A549 (cell line): Measurements from ENCODE around the gene TMPRSS6.

Experiments used
- CBX2 ChIP-seq: fragments of 200-600 bp; sonication (generic); IDR thresholded peaks from 2 replicates; pipeline ENCODE4 v1.6.1; 2016; ENCODE audit warnings: low read depth, mild to moderate bottlenecking, borderline replicate concordance
- CHD2 ChIP-seq: fragments of 150-350 bp; IDR thresholded peaks from 2 replicates; pipeline ENCODE4 v1.6.1; 2014; ENCODE audit warnings: low read length; ENCODE audit not compliant: partially characterized antibody
- HOXA7 ChIP-seq: fragments of 250-450 bp; sonication (Bioruptor Pico); IDR thresholded peaks from 2 replicates; pipeline ENCODE4 v1.5.0; 2020; ENCODE audit warnings: mild to moderate bottlenecking, moderate library complexity
- HOXB13 ChIP-seq: fragments of 250-450 bp; sonication (Bioruptor Pico); IDR thresholded peaks from 2 replicates; pipeline ENCODE4 v1.5.0; 2020; ENCODE audit warnings: low read depth, mild to moderate bottlenecking, moderate library complexity
- PHF8 ChIP-seq: fragments of 200-600 bp; sonication (generic); IDR thresholded peaks from 2 replicates; pipeline ENCODE4 v1.6.1; 2016; ENCODE audit warnings: low read depth, mild to moderate bottlenecking, antibody characterized with exemption, moderate library complexity, borderline replicate concordance
- POLR2A ChIP-seq: IDR thresholded peaks from 2 replicates; pipeline ENCODE4 v1.6.1; 2012; ENCODE audit warnings: mild to moderate bottlenecking, low read length
- POLR2AphosphoS2 ChIP-seq: conservative IDR thresholded peaks from 2 replicates; pipeline ENCODE4 v1.6.1; 2012; ENCODE audit warnings: low read length, improper control_type of control experiment, inconsistent platforms
- RAD21 ChIP-seq, 2 experiments: fragments of >200 bp in 1 of 2; sonication (Bioruptor Twin) in 1 of 2; formaldehyde crosslinking in 1 of 2; IDR thresholded peaks in 1 of 2; conservative IDR thresholded peaks in 1 of 2; 2 replicates in 1 of 2; 3 replicates in 1 of 2; pipeline ENCODE4 v1.6.1; 2012 to 2018; ENCODE audit warnings: inconsistent platforms in 1 of 2
- RCOR1 ChIP-seq: fragments of 150-350 bp; IDR thresholded peaks from 2 replicates; pipeline ENCODE4 v1.6.1; 2014; ENCODE audit warnings: antibody characterized with exemption, low read length, low read depth
- RFX5 ChIP-seq: fragments of 450-650 bp; IDR thresholded peaks from 2 replicates; pipeline ENCODE4 v1.7.1; 2014; ENCODE audit warnings: antibody characterized with exemption, mild to moderate bottlenecking, moderate library complexity
- SREBF2 ChIP-seq: fragments of 450-650 bp; IDR thresholded peaks from 2 replicates; pipeline ENCODE4 v1.6.1; 2014; ENCODE audit warnings: mild to moderate bottlenecking, moderate library complexity
- ZFP36 ChIP-seq: fragments of 450-650 bp; IDR thresholded peaks from 2 replicates; pipeline ENCODE4 v1.6.1; 2014; ENCODE audit warnings: borderline replicate concordance; ENCODE audit not compliant: partially characterized antibody
- TF ChIP-seq, protein P1 (sequence below): fragments of 250-450 bp; sonication (Bioruptor Pico); IDR thresholded peaks from 2 replicates; pipeline ENCODE4 v1.5.0; 2021; ENCODE audit warnings: mild to moderate bottlenecking, moderate library complexity, borderline replicate concordance
- TF ChIP-seq, protein P2 (sequence below): fragments of >200 bp; sonication (Bioruptor Twin); formaldehyde crosslinking; IDR thresholded peaks from 3 replicates; pipeline ENCODE4 v1.5.1; 2016

DNA sequence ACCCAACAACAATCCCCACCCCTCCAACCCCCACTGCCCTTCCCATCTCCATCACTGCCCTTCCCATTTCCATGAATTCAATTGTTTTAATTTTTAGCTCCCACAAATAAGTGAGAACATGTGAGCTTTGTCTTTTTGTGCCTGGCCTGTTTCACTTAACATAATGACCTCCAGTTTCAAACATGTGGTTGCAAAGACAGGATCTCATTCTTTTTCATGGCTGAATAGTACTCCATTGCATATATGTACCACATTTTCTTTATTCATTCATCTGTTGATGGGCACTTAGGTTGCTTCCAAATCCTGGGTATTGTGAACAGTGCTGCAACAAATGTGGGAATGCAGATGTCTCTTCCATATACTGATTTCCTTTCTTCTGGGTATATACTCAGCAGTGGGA lies 41.2 kb upstream of the TMPRSS6 start:
- TF ChIP-seq, protein P1, sequence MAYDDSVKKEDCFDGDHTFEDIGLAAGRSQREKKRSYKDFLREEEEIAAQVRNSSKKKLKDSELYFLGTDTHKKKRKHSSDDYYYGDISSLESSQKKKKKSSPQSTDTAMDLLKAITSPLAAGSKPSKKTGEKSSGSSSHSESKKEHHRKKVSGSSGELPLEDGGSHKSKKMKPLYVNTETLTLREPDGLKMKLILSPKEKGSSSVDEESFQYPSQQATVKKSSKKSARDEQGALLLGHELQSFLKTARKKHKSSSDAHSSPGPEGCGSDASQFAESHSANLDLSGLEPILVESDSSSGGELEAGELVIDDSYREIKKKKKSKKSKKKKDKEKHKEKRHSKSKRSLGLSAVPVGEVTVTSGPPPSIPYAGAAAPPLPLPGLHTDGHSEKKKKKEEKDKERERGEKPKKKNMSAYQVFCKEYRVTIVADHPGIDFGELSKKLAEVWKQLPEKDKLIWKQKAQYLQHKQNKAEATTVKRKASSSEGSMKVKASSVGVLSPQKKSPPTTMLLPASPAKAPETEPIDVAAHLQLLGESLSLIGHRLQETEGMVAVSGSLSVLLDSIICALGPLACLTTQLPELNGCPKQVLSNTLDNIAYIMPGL (CRISPR knock-in tag) = no peak
- TF ChIP-seq RFX5 = no peak
- TF ChIP-seq, protein P2, sequence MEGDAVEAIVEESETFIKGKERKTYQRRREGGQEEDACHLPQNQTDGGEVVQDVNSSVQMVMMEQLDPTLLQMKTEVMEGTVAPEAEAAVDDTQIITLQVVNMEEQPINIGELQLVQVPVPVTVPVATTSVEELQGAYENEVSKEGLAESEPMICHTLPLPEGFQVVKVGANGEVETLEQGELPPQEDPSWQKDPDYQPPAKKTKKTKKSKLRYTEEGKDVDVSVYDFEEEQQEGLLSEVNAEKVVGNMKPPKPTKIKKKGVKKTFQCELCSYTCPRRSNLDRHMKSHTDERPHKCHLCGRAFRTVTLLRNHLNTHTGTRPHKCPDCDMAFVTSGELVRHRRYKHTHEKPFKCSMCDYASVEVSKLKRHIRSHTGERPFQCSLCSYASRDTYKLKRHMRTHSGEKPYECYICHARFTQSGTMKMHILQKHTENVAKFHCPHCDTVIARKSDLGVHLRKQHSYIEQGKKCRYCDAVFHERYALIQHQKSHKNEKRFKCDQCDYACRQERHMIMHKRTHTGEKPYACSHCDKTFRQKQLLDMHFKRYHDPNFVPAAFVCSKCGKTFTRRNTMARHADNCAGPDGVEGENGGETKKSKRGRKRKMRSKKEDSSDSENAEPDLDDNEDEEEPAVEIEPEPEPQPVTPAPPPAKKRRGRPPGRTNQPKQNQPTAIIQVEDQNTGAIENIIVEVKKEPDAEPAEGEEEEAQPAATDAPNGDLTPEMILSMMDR = no peak
- no peak for TF ChIP-seq POLR2A
- no peak for TF ChIP-seq CBX2
- no peak for TF ChIP-seq HOXA7
- no peak for TF ChIP-seq RAD21 (conservative IDR thresholded peaks at IDR 0.05 in 1 of 2, IDR thresholded peaks at IDR 0.05 in 1 of 2)
- no peak for TF ChIP-seq RCOR1
- TF ChIP-seq ZFP36 = no peak
- TF ChIP-seq POLR2AphosphoS2 = no peak
- TF ChIP-seq SREBF2 = no peak
- no peak for TF ChIP-seq CHD2
- no peak for TF ChIP-seq PHF8
- no peak for TF ChIP-seq HOXB13
